ENCODE data around the gene SMPD3.

The SMPD3 gene

DNA sequence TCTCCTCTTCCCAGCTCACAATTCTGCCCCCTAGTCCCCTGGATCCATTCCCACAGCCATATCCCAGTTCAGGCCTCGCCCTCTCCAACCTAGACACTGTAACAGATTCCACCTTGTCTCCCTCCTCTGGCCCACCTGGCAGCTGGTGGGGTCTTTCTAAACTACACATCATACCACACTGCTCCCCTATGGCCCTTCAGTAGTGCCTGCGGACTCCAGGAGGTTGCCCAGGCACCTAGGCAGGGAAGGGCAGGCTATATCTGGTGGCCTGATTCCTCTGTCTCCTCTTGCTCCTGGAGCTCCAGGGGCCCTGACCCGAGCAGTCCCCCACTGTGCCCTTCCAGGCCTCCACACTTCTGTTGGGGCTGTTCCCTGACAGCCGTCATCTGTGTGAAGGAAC is 64.5 kb downstream of the SMPD3 start:
- DNase-seq (ENCODE audit: low read depth, low spot score) = no peak

DNA sequence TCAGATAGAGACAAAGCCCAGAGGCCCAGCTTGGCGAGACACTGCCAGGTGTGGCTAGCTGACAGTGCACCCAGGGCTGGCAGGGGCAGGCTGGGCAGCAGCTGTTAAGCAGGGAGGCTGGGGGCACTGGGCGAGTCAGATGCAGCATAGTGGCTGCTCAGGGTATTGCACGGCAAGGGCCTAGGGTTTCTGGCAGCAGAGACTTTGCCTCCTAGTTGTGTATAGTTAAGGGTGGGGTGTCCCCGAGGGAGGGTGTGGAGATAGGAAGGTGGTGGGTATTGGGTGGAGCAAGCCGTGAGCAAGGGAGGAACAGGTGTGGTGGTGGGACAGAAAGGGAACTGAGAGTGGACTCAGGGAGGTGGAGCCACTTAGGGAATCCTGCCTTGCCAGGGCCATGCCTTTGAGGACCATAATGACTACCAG is 66.0 kb downstream of the SMPD3 start:
- DNase-seq (ENCODE audit: low read depth, low spot score) = no peak

DNA sequence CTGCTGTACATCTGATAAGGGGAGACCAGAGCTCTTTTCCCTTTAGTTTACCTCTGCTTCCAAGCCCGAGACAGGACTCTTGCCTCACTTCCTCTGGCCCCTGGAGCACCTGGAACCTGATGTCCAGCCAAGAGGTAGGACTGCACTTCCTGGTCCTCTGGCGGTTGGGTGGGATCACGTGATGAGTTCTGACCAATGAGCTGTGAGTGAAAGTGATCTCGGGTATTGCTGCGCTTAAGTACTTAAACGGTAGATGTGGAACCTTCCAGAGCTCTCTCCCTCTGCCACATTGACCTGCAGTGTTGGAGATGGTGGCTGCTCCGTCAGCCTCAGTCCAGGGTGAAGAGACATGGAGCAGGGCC is 67.0 kb downstream of the SMPD3 start:
- no peak for DNase-seq (ENCODE audit: low read depth, low spot score)

DNA sequence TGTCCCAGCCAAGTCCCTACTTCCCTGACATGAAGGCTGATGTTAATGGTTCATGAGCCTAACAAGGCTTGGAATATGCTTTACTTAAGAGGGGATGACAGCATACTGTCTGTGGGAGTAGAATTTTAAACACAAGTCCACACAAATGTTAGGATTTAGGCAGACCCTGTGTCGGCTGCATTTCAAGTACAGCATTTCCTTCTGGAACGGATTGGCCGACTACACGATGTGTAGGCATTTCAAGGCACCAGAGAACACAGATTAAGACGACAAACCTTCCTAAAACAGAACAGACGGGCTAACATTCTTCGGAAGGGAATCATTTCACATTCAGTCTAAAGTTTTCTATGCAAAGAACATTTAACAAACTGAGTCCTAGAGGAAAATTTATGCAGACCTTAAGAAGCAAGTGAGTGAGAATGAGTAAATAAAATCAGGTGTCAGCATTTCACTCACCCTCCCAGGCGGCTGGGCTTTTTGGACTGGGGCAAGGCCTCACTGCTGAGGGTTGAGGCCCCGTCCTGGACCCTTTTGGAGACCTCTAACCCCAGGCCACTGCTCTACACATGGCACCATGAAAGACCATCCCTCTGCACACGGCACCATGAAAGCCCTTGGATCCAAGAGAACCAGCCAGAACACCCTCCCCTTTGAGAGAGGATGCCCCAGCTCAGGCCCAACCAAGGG is 67.5 kb downstream of the SMPD3 start:
- DNase-seq (ENCODE audit: low read depth, low spot score) = no peak

DNA sequence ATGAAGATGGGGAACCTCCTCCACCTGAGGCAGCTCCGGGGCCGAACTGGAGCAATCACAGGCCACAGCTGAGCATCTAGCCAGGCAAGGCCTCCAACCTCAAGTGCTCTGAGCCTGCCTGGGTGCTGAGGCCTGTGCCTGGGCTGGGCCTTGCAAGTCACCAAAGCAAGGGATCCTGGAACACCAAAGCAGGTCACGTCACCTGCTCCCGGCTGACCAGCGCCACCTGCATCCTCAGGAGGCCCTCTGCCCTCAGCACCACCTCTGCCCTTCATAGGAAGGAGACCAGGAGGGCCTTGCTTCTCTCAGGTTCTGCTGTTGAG is 68.0 kb downstream of the SMPD3 start:
- no peak for DNase-seq (ENCODE audit: low read depth, low spot score)

DNA sequence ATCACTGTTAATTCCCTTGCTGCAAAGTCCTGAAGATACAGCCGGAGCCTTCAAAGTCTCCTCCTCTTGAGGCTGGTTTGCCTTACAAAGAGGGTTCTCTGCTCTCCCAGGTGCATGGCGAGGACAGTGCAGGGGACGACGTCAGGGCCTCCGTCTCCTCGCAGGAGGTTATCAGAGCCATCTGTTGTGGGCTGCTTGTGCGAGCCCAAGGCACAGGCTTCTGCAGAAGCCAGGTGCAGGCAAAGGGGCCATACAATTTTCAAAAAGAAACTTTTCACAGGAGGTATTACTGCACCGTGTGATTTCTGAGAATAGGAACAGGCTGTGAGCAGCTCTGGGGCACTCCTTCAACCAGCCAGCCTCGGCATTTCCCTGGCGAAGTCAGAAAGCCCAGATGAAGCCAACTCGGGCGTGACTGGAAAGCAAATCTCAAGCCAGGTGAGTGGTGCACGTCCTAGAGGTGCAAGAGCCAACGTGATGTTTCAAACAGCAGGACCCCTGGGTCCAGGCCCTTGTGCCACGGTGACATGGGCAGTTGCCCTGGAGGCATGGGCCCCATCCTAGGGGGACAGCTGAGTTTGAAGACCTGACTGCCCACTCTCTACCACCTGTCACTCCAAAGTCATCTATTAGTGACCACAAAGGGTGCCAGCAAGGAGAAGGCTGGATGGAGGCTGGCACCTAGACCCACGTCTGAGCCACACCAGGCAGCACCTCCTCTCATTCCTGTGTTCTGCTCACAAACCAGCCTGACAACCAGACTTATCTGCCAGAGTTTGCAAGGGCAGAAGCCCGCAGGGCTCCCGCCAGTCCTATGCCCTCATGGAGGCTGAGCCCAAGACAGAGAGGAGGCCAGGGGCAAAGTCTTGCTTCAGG is 68.6 kb downstream of the SMPD3 start:
- no peak for DNase-seq (ENCODE audit: low read depth, low spot score)

DNA sequence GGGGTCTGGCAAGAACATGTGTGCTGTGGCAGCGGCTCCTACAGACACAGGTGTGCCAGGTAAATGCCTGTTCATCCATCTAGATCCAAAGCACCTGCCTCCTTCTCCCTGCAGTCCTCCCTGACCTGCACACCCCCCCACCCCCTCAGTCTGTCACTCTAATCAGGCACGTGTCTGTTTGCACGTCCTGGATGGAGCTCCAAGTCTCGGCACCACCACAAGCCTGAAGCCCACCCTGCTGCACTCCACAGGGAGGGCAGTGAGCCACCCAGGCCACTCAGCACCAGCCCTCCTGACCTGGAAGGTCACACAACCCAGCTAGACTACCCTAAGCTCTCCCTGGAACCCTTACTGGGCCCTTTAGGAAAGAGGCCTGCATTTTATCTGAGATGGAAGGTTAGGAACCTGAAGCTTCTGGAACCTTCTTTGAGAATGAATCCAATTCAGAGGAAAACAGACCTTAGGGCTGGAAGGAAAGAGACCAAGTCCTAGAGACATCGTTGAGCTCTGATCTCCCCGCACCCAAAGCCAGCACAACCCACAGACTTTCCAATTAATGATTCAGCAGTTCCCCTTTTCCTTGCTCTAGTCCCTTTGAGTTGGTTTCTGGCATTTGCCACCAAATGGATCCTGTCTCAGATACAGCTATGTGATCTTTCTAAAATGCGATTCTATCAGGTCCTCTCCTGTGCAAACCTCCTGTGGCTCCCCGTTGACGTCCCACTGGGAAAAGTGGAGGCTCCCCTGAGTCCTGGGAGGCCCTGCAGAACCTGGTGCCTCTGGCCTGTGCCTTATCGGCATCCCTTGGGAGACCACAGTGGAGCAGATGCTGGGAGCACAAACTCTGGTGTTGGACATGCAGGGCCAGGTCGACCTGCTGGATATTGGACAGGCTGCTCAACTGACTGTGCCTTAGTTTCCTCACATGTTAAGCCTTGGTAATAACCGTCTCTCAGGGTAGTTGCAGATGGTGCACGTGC is 69.6 kb downstream of the SMPD3 start:
- no peak for DNase-seq (ENCODE audit: low read depth, low spot score)

DNA sequence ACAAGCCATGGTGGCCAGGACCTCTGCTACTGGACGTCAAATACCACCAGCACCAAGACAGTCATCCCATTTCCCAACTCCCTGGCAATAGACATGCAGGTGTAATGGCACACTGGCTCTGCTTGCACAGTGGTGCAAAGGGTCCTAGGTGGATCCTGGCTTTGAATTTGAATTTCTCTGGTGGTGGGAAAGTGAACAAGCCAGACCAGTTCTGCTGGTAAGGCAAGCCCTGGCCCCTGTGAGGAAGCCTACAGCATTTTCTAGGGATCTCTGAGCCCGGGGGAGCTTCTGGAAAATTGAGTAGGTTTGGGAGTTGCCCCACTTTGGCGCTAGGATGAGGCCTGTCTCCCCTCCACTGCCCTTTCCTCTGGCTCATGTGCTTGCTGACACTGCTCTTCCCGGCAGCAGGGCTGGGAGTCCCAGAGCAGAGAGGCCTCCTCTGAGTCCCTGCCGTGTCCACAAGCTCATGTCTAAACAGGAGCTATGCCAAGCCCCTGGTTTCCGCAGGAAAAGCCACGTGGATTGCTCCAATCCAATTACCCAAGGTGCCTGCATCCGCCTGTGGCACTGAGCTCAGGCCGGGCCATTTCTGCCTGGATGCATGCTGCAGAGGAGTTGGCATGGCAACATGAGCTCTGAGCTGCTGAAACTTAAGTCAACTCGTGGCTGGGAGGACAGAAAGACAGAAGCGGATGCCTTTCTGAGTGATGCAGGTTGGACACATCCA is 70.5 kb downstream of the SMPD3 start:
- no peak for DNase-seq (ENCODE audit: low read depth, low spot score)

DNA sequence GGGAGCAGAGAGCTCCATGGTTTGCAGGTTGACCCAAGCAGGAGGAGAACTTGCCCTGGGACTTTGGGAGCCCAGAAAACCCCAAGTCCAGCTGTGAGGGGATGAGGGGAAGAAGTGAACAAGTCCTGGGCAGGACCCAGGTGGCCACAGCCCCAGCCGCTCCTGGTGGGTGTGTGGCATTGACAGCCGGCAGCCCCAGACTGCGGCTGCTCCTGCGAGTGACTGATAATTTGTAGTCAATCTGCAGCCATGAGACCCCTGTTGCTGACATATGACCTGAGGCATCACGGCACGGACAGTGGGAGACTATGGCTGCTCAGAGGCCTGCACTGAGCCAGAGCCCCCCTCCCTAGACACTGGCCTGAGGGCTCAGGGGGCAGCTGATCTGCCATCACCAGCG is 71.1 kb downstream of the SMPD3 start:
- DNase-seq (ENCODE audit: low read depth, low spot score) = no peak

DNA sequence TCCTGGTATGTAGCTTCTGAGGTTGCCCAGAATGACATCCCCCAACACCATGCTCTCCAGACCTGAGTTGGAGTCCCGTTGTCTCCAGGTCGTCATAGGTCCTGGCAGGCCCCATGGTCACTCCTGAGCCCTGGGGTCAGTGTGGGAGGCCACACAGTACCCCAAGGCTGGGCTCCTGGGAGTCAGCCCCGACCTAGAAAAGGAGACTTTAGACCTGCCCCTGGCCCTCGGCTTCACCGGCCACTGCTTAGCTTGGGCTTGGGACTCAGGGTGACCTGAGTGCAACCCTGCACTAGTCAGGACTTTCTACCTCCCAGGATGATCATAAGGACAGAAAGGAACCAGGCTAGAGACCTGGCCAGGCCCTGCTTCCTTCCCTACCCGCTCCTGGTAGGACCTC is 71.7 kb downstream of the SMPD3 start:
- DNase-seq (ENCODE audit: low read depth, low spot score) = no peak

DNA sequence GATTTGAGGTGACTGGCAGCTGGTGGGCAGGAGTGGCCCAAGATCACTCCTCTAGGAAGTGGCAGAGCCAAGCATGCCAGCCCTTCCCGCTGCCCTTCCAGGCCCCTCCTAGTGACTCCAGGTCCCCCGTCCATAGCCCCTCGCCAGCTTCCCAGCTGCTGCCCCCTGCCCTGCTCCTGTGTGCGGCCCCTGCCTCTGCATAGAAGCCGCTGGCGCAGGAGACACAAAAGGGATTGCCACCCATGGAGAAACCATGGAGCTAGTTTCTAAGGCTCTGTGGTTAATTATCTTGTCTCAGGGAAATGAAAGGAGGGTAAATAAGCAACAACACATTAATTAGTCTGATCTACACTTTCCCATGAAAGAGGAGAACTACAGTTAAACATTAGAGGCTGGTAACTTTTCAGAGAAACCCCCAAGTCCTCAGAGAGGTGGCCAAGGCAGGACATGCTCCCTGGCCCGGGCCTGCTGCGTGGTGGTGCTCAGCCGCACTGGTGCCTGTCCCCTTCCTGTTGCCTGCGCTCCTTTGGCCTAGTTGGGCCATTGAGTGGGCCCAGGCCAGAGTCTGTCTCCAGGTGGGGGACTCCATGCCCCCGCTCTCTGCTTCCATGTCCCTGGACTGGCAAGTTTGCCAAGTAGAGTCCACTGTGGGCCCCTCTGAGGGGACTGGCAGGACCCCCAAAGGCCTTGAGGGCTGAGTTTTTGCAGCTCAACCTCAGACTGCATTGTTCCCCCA is 72.3 kb downstream of the SMPD3 start:
- no peak for DNase-seq (ENCODE audit: low read depth, low spot score)

DNA sequence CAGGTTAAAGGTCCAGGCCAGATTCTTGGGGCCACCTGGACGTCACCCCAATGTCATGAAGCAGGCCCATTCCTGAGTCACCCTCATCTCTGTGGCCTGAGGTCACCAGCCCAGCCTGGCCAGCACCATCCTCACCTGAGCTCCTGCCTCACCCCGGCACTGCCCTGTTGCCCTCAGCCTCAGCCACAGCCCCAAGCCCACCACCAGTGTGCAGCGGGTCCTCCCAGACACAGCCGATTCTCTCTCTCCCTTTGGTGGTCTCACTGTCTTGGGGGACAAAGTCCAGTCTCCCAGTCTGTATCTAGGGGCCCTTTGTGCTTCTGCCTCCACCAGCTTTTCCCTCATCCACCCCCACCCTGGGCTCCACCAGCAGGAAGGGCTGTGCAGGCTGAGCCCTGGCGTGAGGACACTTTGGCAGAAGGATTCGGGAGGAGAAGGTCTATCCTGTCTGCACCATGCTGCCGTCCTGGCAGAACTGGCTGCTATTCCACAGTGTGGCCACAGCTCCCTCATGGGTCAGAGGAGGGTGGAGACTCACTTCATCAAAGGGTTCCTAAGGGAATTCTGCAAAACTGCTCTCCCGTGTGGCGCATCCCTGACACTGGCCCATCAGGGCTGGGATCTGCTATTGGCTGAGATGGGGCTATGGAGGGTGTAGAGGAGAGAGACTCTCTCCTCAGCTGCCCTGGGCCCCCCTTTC is 73.2 kb downstream of the SMPD3 start:
- no peak for DNase-seq (ENCODE audit: low read depth, low spot score)

DNA sequence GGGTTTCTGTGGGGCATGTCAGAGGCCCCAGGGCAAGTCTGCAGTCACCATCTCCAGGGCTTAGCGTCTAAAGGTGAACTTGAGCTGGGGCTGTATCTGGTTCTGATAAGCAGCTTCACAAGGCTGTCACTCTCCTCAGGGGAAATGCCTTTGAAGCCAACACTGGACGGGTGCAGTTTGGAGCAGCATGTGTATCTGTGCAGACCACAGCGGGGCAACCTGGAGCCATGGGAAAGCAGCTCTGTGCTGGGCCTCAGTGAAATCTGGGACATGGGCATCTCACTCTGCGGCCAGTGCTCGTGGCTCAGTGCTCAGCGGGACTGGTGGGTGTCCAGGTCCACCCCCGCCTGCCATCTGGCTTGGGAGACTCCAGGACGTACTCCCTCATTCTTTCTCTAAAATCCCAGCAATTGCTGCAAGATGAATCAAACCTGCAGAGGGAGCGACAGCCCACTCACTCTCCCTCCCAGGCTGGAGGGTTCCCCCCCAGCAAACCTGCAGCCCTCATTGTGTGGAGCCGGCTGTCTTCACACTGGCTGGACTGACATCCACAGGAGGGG is 74.0 kb downstream of the SMPD3 start:
- DNase-seq (ENCODE audit: low read depth, low spot score) = no peak

DNA sequence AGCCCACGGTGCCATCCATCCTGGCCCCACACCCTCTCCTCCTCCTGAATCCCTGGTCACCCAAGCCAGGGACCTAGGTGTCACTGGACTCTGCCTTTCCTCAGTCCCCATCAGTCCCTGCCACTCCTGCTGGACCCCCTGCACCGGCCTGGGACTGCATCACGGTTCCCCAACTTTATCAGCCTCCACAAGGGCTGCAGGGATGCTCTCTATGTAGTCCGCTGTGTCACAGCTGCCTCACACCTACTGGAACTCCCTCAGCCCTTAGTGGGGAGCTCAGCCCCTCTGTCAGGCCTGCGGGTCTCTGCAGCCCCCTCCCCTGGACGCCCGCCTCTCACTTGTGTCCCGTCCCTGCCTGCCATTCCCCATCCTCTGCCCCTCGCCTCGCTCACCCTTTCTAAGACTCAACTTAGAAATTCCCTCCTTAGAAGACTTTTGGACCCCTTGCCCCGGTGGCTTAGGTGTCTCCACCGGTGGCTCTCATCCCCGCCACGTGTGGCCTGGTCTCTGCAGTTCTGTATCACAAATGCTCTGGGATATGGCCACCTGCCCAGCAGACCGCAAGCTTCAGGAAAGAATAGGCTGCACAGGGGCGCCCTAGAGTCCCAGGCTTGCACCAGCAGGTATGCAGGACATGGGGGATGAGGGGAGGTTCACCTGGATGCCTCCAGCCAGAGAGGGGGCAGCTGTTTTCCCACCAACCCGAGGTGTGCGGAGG is 74.6 kb downstream of the SMPD3 start:
- no peak for DNase-seq (ENCODE audit: low read depth, low spot score)

DNA sequence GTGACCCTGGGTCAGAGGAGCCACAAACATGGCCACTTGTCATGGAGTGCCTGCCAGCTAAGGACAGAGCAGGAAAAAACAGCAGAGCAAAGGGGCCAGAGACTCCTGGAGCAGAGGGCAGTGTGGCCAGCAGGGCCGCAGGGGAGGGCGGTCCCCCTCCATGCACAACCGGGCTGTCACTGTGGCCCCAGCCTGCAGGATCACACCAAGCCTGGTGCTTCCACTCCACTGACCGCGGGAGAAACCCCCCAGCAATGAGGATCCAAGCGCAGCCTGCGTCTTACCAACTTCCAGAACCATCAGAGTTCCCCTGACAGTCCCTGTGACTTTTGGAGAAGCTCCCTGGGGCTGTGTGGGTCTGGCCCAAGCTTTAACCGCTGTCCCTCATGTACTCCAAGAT is 75.5 kb downstream of the SMPD3 start:
- no peak for DNase-seq (ENCODE audit: low read depth, low spot score)

DNA sequence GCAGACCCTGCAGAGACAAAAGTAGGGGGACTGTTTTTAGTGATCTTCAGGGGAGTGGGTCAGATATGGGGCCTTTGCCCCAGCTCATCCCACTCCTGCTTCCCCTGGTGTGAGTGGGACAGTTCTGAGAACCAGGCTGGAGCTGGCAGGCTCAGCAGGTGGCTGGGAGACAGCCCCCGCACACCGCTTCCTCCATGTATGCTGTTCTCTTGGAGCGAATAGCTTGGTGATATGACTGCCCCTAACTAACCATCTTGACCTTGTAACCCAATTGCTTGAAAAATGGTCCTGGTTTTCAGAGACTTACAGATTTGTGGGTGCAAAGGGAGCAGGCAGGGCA is 76.0 kb downstream of the SMPD3 start:
- no peak for DNase-seq (ENCODE audit: low read depth, low spot score)

DNA sequence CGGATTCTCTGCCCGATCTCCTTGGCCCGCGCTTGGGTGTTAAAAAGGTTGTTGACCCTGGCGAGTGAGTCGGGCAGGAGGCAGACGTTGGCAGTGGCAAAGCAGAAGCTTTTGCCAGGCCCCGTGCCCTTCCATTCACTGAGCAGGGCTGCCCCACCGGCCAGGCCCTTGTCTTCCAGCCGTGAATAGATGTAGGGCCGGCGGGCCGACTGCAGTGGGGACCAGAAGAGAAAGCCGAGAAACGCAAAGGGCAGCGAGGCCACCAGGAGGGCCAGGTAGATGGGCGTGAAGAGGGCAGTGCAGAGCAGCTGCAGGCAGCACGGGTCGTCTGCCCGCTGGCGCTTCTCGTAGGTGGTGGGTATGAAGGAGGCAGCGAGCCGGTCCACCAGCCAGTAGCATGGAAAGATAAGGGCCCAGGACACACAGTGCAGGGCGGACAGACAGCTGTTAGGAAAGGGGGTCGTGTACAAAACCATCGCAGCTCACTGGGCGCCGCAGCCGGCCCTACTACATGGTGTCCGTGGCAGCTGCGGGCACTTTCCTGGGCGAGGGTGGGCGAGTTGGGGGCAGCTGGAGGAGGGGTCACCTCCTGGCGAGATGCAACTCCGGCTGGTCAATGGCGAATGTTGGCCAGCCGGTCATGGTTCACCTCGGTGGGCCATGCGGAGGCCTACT is 76.5 kb downstream of the SMPD3 start:
- no peak for DNase-seq (ENCODE audit: low read depth, low spot score)

DNA sequence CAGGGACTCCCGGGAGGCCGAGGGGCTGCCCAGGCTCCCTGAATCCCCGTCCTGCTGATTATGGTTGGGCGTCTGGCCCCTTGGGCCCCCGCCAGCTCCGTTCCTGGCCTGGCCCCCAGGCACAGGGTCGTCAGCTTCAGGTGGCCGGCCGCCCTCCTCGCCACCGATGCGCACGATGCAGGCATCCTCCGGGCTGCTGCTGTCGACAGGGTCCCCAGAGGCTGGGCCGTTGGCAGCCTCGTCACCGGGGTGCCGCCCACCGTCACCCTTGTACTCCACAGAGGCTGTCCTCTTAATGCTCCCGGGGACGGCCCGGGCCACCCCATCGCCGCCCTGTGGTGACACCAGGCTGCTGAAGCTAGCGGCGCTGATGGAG is 77.0 kb downstream of the SMPD3 start:
- DNase-seq (ENCODE audit: low read depth, low spot score) = no peak

Data from activated CD4-positive, CD25-positive, alpha-beta regulatory T cell treated with anti-CD3 and anti-CD28 coated beads, Interleukin-2, amount 50 U/mL, for 16 hours (primary cell).